OCI-LY1 (cell line): ENCODE measurements around the gene NEK5.

Experiments used
- CTCF ChIP-seq: fragments of 200-600 bp; sonication (generic), shearing (Covaris generic); IDR thresholded peaks from 2 replicates; pipeline ENCODE4 v1.5.1; 2017; ENCODE audit warnings: mild to moderate bottlenecking, antibody characterized with exemption, low read length, moderate library complexity, mixed read lengths
- EZH2 ChIP-seq: fragments of 200-600 bp; sonication (generic), shearing (Covaris generic); IDR thresholded peaks from 2 replicates; pipeline ENCODE4 v1.8.0; 2017; ENCODE audit warnings: borderline replicate concordance, mixed run types, mild to moderate bottlenecking, antibody characterized with exemption, low read length, moderate library complexity, mixed read lengths

- TF ChIP-seq CTCF (no peak), EZH2 (no peak)
Observed at GRCh38 chr13:52103386-52103785, 25.5 kb downstream of the NEK5 start.
